Gastroesophageal sphincter (tissue), 4 donors: ENCODE measurements around the gene NELL1. TPM values are rescaled to one million over a fixed set of nuclear protein-coding genes. Genes with fewer than 3 reads are reported as not detected.

Source experiments
- ATAC-seq: fragments of 150-250 bp; one replicate; pipeline ENCODE4 v1.9.1; 2016; ENCODE audit warnings: mild to moderate bottlenecking, moderate library complexity
- H3K27ac ChIP-seq, 4 donors: fragments of 200-600 bp; sonication (generic) in 3 of 4; 1 replicate in 3 of 4; 2 replicates in 1 of 4; pipeline ENCODE4 v1.5.1; 2016 to 2019
- H3K27me3 ChIP-seq: fragments of 200-600 bp; sonication (generic); one replicate; pipeline ENCODE4 v1.5.1; 2019
- H3K36me3 ChIP-seq, 2 donors: fragments of 200-600 bp; sonication (generic); one replicate each; pipeline ENCODE4 v1.5.1; 2019; ENCODE audit warnings: control low read depth in 1 of 2
- H3K4me1 ChIP-seq, 3 donors: fragments of 200-600 bp; sonication (generic); 1 replicate in 2 of 3; 2 replicates in 1 of 3; pipeline ENCODE4 v1.5.1; 2016 to 2019; ENCODE audit warnings: control low read depth in 2 of 3
- H3K4me3 ChIP-seq, 2 donors: fragments of 200-600 bp; sonication (generic); one replicate each; pipeline ENCODE4 v1.5.1; 2019; ENCODE audit warnings: mild to moderate bottlenecking in 1 of 2, moderate library complexity in 1 of 2
- H3K9me3 ChIP-seq, 3 donors: fragments of 200-600 bp; sonication (generic); one replicate each; pipeline ENCODE4 v1.5.1; 2017 to 2019; ENCODE audit warnings: control low read depth in 2 of 3
- EP300 ChIP-seq: sonication (generic); formaldehyde crosslinking; IDR thresholded peaks from one replicate; pipeline ENCODE4 v1.6.1; 2017; ENCODE audit warnings: antibody characterized with exemption, mild to moderate bottlenecking
- POLR2A ChIP-seq, 2 donors: fragments of 450-650 bp; IDR thresholded peaks; one replicate each; pipeline ENCODE4 v1.6.1; 2017; ENCODE audit warnings: antibody characterized with exemption in 2 of 2, mild to moderate bottlenecking in 2 of 2, moderate library complexity in 1 of 2
- POLR2AphosphoS5 ChIP-seq: sonication (generic); formaldehyde crosslinking; IDR thresholded peaks from one replicate; pipeline ENCODE4 v1.6.1; 2017; ENCODE audit warnings: antibody characterized with exemption
- WGBS, 2 donors: methylation state at CpG; one replicate each; pipeline ENCODE4 v1.1.5; 2018; ENCODE audit warnings: low coverage in 1 of 2; 5-methylcytosine and 5-hydroxymethylcytosine counted together
- total RNA-seq, 4 donors: library from RNA; depleted of rRNA; stranded (reverse); fragments of >200 nt; gene quantifications; one replicate each; pipeline ENCODE4 v1.1.0, GENCODE V29; 2016
- TF ChIP-seq, protein P1 (sequence below), 4 experiments: fragments of 200-600 bp in 2 of 4; fragments of 450-650 bp in 2 of 4; sonication (generic) in 1 of 4; IDR thresholded peaks; one replicate each; pipeline ENCODE4 v1.5.1; 2017 to 2019; ENCODE audit warnings: antibody characterized with exemption in 4 of 4, mild to moderate bottlenecking in 2 of 4, moderate library complexity in 2 of 4

Gene NELL1
- total RNA-seq, 4 donors from 2014 or later, result 0.27 to 3.0 (median 1.5) TPM

DNA sequence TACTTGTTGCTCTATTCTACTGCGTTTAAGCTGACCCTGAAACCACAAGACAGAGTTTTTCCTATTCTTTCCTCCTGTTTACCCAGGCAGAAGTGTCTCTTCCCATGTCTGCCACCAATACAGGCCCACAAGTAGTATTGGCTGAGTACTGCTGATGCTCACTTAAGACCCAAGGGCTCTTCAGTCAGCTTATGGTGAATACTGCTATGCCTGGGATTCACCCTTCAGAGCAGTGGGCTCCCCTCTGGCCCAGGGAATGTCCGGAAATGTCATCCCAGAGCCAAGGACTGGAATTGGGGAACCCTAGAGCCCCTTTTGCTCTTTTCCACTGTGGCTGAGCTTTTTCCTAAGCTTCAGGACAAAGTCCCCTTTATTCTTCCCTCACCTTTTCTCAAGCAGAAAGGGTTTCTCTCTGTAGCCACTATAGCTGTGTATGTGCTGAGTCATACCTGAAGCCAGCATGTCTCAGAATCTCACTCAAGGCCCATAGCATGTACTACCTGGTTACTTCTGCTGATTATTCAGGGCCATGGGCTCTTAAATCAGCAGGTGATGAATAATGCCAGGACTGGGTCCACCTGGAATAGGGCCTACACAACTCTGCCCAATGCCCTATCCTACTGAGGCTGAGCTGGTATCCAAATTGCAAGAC lies 777.7 kb downstream of the NELL1 start:
- TF ChIP-seq EP300 (no peak), POLR2A (IDR thresholded peaks at IDR 0.05) (no peak), POLR2AphosphoS5 (no peak)
- TF ChIP-seq, protein P1, sequence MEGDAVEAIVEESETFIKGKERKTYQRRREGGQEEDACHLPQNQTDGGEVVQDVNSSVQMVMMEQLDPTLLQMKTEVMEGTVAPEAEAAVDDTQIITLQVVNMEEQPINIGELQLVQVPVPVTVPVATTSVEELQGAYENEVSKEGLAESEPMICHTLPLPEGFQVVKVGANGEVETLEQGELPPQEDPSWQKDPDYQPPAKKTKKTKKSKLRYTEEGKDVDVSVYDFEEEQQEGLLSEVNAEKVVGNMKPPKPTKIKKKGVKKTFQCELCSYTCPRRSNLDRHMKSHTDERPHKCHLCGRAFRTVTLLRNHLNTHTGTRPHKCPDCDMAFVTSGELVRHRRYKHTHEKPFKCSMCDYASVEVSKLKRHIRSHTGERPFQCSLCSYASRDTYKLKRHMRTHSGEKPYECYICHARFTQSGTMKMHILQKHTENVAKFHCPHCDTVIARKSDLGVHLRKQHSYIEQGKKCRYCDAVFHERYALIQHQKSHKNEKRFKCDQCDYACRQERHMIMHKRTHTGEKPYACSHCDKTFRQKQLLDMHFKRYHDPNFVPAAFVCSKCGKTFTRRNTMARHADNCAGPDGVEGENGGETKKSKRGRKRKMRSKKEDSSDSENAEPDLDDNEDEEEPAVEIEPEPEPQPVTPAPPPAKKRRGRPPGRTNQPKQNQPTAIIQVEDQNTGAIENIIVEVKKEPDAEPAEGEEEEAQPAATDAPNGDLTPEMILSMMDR (IDR thresholded peaks at IDR 0.05), result no peak
- H3K27me3 ChIP-seq, result no peaks in the 10 kb centered on the region
- ATAC-seq, result no peak
- H3K4me3 ChIP-seq, result no peak overlapping the region
- H3K27ac ChIP-seq, result no peak overlapping the region
- no peaks in the 10 kb centered on the region for H3K4me1 ChIP-seq
- H3K36me3 ChIP-seq, result no peaks in the 10 kb centered on the region
- peaks cover 0 to 5% (median 0%) of the 10 kb centered on the region in 3 donors for H3K9me3 ChIP-seq
- 88 to 100% methylated on average over 1 to 2 of the region's 2 CpGs for WGBS, 2 donors

DNA sequence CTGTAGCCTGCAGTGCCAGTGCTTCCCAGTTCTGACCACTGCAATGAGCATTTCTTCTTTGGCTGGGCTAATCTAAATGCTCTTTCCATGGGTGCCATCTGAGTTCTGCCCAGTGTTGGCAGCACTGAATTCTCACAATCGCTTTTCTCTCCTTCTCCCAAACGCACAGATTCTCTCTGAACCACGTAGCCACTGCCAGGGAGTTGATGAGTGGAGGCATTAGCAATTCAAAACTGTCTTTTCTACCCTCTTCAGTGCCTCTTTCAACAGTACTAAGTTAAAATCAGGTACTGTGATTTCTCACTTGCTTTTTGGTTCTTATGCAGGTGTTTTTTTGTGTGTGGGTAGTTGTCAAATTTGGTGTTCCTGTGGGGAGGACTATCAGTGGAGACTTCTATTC lies 778.5 kb downstream of the NELL1 start:
- Histone ChIP-seq H3K4me3 (no peak overlapping the region), H3K27me3 (no peaks in the 10 kb centered on the region), H3K36me3 (no peaks in the 10 kb centered on the region), H3K9me3 (peaks cover 0 to 5% (median 0%) of the 10 kb centered on the region in 3 donors), H3K4me1 (no peaks in the 10 kb centered on the region), H3K27ac (no peak overlapping the region)
- no peak for ATAC-seq
- 80 to 88% methylated on average over 3 of the region's 3 CpGs for WGBS, 2 donors
- no peak for TF ChIP-seq POLR2A (IDR thresholded peaks at IDR 0.05)
- TF ChIP-seq EP300, result no peak
- no peak for TF ChIP-seq POLR2AphosphoS5
- TF ChIP-seq, protein P1 (IDR thresholded peaks at IDR 0.05), result no peak

DNA sequence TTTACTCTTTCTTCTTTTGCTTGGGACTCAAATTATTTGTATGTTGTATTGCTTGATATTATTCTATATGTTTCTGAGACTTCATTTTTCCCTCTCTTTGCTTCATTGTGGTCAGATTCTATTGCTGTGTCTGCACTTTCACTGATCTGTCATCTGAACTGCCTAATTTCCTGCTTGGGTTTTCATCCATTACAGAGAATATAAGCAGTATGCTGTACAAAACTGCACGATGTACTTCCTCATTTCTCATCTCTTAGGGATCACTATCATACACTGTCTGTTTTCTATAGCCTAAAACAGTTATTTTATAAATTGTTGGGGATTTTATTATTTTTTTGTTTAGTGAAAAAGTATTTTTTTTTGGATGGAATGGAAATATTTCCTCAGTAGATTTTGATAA lies 786.8 kb downstream of the NELL1 start:
- TF ChIP-seq POLR2A (IDR thresholded peaks at IDR 0.05) (no peak), POLR2AphosphoS5 (no peak), EP300 (no peak)
- TF ChIP-seq, protein P1 (IDR thresholded peaks at IDR 0.05), result no peak
- Histone ChIP-seq H3K4me1 (no peaks in the 10 kb centered on the region), H3K9me3 (no peaks in the 10 kb centered on the region), H3K27ac (no peak overlapping the region), H3K4me3 (no peak overlapping the region), H3K36me3 (no peaks in the 10 kb centered on the region), H3K27me3 (no peaks in the 10 kb centered on the region)
- 58 to 63% methylated on average over 1 of the region's 1 CpG for WGBS, 2 donors
- ATAC-seq, result no peak

DNA sequence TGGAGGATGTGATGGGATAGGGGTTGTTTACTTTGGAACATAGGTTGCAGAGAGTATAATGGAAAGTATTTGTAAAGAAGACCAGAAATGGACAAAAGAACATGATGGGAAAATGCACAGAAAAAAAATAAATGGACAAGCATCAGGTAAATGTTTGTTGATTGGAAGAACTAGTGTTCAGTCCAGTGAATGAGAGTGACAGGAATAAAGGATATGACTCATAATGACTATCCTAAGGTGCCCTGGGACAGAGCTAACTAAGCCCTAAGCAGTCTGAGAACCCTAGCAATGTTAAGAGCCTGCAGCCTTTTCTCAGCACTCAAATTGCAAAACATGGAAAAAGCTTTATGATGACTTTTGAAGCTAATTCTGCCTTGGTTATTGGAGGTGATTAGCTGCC lies 790.7 kb downstream of the NELL1 start:
- Histone ChIP-seq H3K27ac (no peak overlapping the region), H3K4me3 (no peak overlapping the region), H3K4me1 (no peaks in the 10 kb centered on the region), H3K36me3 (no peaks in the 10 kb centered on the region), H3K9me3 (no peaks in the 10 kb centered on the region), H3K27me3 (no peaks in the 10 kb centered on the region)
- no peak for TF ChIP-seq POLR2A (IDR thresholded peaks at IDR 0.05)
- no peak for TF ChIP-seq EP300
- TF ChIP-seq, protein P1 (IDR thresholded peaks at IDR 0.05), result no peak
- no peak for TF ChIP-seq POLR2AphosphoS5
- ATAC-seq, result no peak

DNA sequence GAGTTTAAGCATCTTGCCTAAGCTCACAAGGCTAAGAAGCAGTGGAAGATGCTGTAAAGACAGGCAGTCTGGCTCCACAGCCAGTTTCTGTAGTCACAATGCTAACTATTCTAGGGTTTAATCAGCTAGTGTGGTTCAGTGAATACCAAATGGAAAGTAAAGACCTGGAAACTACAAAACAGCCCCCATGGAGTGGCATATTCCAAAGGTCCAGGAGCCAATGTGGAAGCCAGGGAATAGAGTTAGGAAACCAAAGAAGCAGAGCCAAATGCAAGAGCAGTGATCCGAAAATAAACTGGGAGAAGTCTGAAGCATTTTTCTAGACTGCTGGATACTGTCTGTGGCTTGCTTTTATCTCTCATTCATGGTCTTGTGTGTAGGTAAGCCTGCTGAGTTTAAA lies 792.3 kb downstream of the NELL1 start:
- WGBS, 2 donors, result 58% methylated on average over 1 of the region's 1 CpG; no CpG with 5 or more reads in 1 of the 2 donors
- no peak for ATAC-seq
- Histone ChIP-seq H3K27me3 (no peaks in the 10 kb centered on the region), H3K27ac (no peak overlapping the region), H3K36me3 (no peaks in the 10 kb centered on the region), H3K4me3 (no peak overlapping the region), H3K4me1 (no peaks in the 10 kb centered on the region), H3K9me3 (no peaks in the 10 kb centered on the region)
- TF ChIP-seq, protein P1 (IDR thresholded peaks at IDR 0.05), result no peak
- TF ChIP-seq POLR2A (IDR thresholded peaks at IDR 0.05) (no peak), EP300 (no peak), POLR2AphosphoS5 (no peak)
